HG03565 (cell line): ENCODE results near the gene AGBL4.
A peak's percentile ranks its signal among the peaks of the same experiment; 100 is the strongest.

Source experiments
- ATAC-seq: cut with Tn5 transposase; IDR thresholded peaks from one replicate; pipeline ENCODE4 v1.9.1; 2021; ENCODE audit warnings: mild to moderate bottlenecking, moderate library complexity; ENCODE audit not compliant: unreplicated experiment

The AGBL4 gene

GRCh38 chr1:48851638-48852037 lies 1172.1 kb downstream of the AGBL4 start:
- ATAC-seq: no peak

- ATAC-seq: no peak
Observed at GRCh38 chr1:48848035-48848434, 1175.7 kb downstream of the AGBL4 start.

- ATAC-seq: no peak
Observed at GRCh38 chr1:48846441-48846840, 1177.3 kb downstream of the AGBL4 start.

GRCh38 chr1:48844187-48844586 lies 1179.6 kb downstream of the AGBL4 start:
- ATAC-seq: no peak

- ATAC-seq: no peak
Observed at GRCh38 chr1:48841966-48842365, 1181.8 kb downstream of the AGBL4 start.

- no peak for ATAC-seq
Observed at GRCh38 chr1:48841461-48841860, 1182.3 kb downstream of the AGBL4 start.

GRCh38 chr1:48831120-48831978 lies 1192.4 kb downstream of the AGBL4 start:
- no peak for ATAC-seq

- ATAC-seq: no peak
Observed at GRCh38 chr1:48830715-48831114, 1193.0 kb downstream of the AGBL4 start.

- no peak for ATAC-seq
Observed at GRCh38 chr1:48829446-48829845, 1194.3 kb downstream of the AGBL4 start.

- ATAC-seq: no peak
Observed at GRCh38 chr1:48823168-48823567, 1200.6 kb downstream of the AGBL4 start.

- ATAC-seq: no peak
Observed at GRCh38 chr1:48820491-48820890, 1203.3 kb downstream of the AGBL4 start.

GRCh38 chr1:48817505-48818114 lies 1206.1 kb downstream of the AGBL4 start:
- peak; percentile 83 for ATAC-seq

- ATAC-seq: no peak
Observed at GRCh38 chr1:48810740-48811139, 1213.0 kb downstream of the AGBL4 start.

GRCh38 chr1:48808496-48808895 lies 1215.3 kb downstream of the AGBL4 start:
- ATAC-seq: no peak

GRCh38 chr1:48807554-48808260 lies 1216.0 kb downstream of the AGBL4 start:
- no peak for ATAC-seq

GRCh38 chr1:48803474-48803873 lies 1220.3 kb downstream of the AGBL4 start:
- no peak for ATAC-seq

GRCh38 chr1:48794816-48795215 lies 1228.9 kb downstream of the AGBL4 start:
- no peak for ATAC-seq

GRCh38 chr1:48793863-48794262 lies 1229.9 kb downstream of the AGBL4 start:
- peak; percentile 77 for ATAC-seq

GRCh38 chr1:48792961-48793360 lies 1230.8 kb downstream of the AGBL4 start:
- ATAC-seq: no peak

GRCh38 chr1:48790397-48790796 lies 1233.4 kb downstream of the AGBL4 start:
- peak; percentile 48 for ATAC-seq

GRCh38 chr1:48789903-48790302 lies 1233.9 kb downstream of the AGBL4 start:
- peak; percentile 1 for ATAC-seq

GRCh38 chr1:48785869-48786268 lies 1237.9 kb downstream of the AGBL4 start:
- peak; percentile 53 for ATAC-seq
